ENCODE measurements around the gene DAO.

The DAO gene

DNA sequence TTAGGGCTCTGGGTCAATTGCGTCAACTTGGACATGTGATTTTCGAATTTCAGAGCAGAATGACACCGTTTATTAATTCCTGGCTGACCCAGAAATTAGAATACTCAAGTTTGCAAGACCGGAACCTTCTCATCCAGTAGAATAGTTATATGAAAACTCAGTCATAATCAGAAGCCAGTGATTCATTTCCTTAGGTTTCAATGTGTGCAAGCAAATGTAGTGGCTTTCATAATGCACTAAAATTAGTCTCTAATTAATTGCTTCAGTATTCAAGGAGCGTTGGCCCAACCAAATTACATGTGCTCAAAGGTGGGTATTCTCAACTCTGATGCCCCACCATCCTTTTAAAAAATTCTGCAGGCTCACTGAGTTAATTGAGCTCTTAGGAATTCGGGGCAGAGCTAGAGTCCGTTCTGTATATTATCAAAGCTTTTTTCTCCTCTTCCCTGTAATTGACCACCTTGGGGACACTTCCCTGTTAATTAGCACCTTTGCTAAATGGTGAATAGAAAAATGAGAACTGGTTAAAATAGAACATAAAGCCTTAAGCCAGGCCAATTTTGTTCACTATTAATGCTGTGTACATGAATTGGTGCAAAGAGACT lies 55.4 kb downstream of the DAO start:
- Histone ChIP-seq H3K9ac (ENCODE audit: low read depth, low read length) (no peak overlapping the region), H3K36me3 (ENCODE audit: insufficient read depth, low read length) (no peaks in the 10 kb centered on the region), H3K4me1 (ENCODE audit: insufficient read depth, low read length) (peaks cover 7% of the 10 kb centered on the region), H3K9me3 (ENCODE audit: control insufficient read depth, insufficient read depth, low read length) (no peaks in the 10 kb centered on the region)

DNA sequence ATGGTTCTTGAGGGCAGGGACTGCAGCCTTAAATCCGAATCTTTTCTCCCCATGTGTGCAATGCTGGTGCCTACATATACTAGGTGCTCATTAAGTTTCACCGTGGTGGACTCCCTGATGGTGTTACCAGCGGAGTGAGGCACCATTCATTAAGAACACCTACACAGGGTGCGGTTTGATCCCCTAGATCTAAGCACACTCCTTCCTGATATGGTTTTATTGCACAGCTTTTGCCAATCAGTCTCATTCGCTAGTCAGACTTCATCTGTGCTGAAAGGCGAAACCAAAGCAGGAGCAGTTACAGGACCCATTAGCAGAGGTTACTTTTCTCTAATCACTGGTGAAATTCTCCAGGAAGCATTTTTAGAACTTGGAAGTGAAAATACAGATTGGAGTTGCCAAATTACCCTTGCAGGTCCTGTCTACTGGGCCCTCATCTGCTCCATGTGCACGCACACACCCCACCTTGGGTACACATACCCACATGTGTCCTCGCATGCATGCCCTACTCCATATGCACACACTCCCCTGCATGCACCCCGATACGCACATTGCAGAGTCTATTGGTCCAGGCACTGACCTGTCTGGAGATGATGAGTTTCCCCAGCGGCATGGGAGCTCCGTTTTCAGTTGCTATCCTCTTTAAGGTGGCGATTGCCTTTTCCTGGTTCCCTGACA lies 58.5 kb downstream of the DAO start:
- no peaks in the 10 kb centered on the region for H3K4me1 ChIP-seq (ENCODE audit: insufficient read depth, low read length)
- no peaks in the 10 kb centered on the region for H3K9me3 ChIP-seq (ENCODE audit: control insufficient read depth, insufficient read depth, low read length)
- no peak overlapping the region for H3K9ac ChIP-seq (ENCODE audit: low read depth, low read length)
- no peaks in the 10 kb centered on the region for H3K36me3 ChIP-seq (ENCODE audit: insufficient read depth, low read length)

DNA sequence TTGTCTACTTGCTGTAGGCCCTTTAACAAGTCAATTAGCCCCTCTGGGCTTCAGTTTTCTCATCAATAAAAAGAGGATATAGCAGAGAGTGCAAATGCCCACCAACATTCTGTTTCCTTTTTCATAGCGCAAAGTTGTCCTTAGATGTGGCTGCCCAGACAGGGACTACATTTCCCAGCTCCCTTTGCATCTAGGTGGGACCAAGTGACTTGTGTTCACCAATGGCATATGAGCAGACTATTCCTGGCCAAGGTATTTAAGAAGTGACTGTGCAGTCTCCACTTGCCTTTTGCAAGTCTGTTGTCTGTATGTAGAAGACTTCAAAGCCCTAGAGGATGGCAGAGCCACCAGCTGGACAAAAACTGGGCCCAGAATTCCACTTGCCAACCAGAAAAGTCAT lies 59.7 kb downstream of the DAO start:
- Histone ChIP-seq H3K9ac (ENCODE audit: low read depth, low read length) (no peak overlapping the region), H3K36me3 (ENCODE audit: insufficient read depth, low read length) (no peaks in the 10 kb centered on the region), H3K4me1 (ENCODE audit: insufficient read depth, low read length) (no peaks in the 10 kb centered on the region), H3K9me3 (ENCODE audit: control insufficient read depth, insufficient read depth, low read length) (no peaks in the 10 kb centered on the region)

DNA sequence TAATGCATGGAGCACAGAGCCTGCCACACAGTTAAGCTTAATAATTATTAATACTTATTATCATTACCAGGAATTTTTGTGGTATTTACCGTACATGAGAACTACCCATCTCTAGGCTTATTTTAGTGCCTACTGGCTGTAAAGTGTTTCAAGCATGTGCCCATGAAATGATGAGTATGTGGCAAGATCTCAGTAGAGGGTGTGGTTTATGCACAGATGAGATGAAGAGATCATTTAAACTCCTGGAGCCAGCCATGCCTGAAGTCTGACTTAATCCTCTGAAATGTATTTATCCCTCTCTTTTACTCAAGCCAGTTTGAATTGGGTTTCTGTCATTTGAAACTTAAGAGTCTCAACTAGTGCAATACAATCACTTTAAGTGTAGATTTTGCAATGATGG lies 60.2 kb downstream of the DAO start:
- Histone ChIP-seq H3K9me3 (ENCODE audit: control insufficient read depth, insufficient read depth, low read length) (no peaks in the 10 kb centered on the region), H3K4me1 (ENCODE audit: insufficient read depth, low read length) (no peaks in the 10 kb centered on the region), H3K36me3 (ENCODE audit: insufficient read depth, low read length) (no peaks in the 10 kb centered on the region), H3K9ac (ENCODE audit: low read depth, low read length) (no peak overlapping the region)

DNA sequence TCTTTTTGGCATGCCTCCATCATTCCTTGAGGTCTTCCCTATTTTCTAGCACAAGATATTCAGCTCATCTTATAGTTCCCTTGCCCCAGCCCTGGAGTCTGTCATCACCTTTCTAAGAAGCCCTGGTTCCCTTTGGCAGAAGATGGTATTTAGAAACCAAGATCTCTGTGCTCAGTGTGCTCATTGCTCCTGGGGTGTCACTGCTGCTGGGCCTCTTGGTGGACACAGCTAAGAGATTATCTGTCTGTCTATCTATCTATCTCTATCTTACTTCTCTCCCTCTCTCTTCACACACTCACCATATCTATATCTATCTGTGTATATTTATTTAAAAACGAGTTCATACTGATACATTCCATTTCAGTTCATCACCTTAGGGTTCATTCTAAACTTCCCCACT lies 67.2 kb downstream of the DAO start:
- H3K9me3 ChIP-seq (ENCODE audit: control insufficient read depth, insufficient read depth, low read length) = peaks cover 7% of the 10 kb centered on the region

DNA sequence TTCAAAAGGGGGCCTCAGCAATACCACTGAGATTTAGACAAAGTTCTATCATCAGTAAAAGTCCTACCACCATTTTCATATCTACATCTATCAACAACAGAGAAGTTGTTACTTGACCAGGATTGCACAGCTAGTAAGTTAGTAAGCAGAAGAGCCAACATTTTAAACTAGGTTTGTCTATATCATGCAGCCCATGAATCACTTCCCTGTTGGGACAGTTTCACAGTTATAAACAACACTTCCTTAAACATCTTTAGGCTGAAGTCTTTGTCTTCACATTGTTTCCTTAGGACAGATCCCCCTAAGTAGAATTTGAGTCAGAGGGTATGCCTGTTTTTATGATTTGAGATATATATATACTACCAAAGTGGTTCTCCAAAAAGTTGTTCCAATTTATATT lies 68.5 kb downstream of the DAO start:
- no peaks in the 10 kb centered on the region for H3K4me1 ChIP-seq (ENCODE audit: insufficient read depth, low read length)
- no peak overlapping the region for H3K9ac ChIP-seq (ENCODE audit: low read depth, low read length)
- H3K36me3 ChIP-seq (ENCODE audit: insufficient read depth, low read length) = no peaks in the 10 kb centered on the region
- H3K9me3 ChIP-seq (ENCODE audit: control insufficient read depth, insufficient read depth, low read length) = peaks cover 7% of the 10 kb centered on the region

More for the DNA sequence above, 67.2 kb downstream of the DAO start:
- no peaks in the 10 kb centered on the region for H3K4me1 ChIP-seq (ENCODE audit: insufficient read depth, low read length)
- no peak overlapping the region for H3K9ac ChIP-seq (ENCODE audit: low read depth, low read length)
- no peaks in the 10 kb centered on the region for H3K36me3 ChIP-seq (ENCODE audit: insufficient read depth, low read length)

DNA sequence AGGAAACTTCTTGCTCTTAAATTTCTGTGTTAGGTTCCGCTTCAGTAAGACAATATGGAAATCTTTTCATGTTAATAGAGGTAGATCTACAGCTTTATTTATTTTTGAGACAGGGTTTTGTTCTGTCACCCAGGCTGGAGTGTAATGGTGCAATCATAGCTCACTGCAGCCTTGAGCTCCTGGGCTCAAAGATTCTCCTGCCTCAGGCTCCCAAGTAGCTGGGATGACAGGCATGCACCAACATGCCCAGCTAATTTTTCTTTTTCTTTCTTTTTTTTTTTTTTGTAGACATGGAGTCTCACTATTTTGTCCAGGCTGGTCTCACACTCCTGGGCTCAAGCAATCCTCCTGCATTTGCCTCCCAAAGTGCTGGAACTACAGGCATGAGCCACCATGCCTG lies 70.1 kb downstream of the DAO start:
- Histone ChIP-seq H3K4me1 (ENCODE audit: insufficient read depth, low read length) (no peaks in the 10 kb centered on the region), H3K9ac (ENCODE audit: low read depth, low read length) (no peak overlapping the region), H3K9me3 (ENCODE audit: control insufficient read depth, insufficient read depth, low read length) (peaks cover 7% of the 10 kb centered on the region), H3K36me3 (ENCODE audit: insufficient read depth, low read length) (no peaks in the 10 kb centered on the region)

All from ES-I3 (cell line).